HG03469 (cell line): ENCODE results near the gene MICU1.
A peak's percentile ranks its signal among the peaks of the same experiment; 100 is the strongest.
"Not testable (repeated sequence)": the region's sequence is repeated elsewhere in the genome, so short reads cannot be mapped to it uniquely, and the experiment has no call there.

Source experiments
- ATAC-seq: cut with Tn5 transposase; IDR thresholded peaks from one replicate; pipeline ENCODE4 v1.9.1; 2021; ENCODE audit warnings: mild to moderate bottlenecking, moderate library complexity, moderate number of reproducible peaks; ENCODE audit not compliant: unreplicated experiment

The MICU1 gene

GRCh38 chr10:72395581-72395980, 230.3 kb downstream of the MICU1 start:
- ATAC-seq = not testable (repeated sequence)

- no peak for ATAC-seq
Observed at GRCh38 chr10:72392571-72392970, 233.3 kb downstream of the MICU1 start.

- ATAC-seq = no peak
Observed at GRCh38 chr10:72390764-72391163, 235.1 kb downstream of the MICU1 start.

- no peak for ATAC-seq
Observed at GRCh38 chr10:72389716-72390115, 236.2 kb downstream of the MICU1 start.

- no peak for ATAC-seq
Observed at GRCh38 chr10:72389014-72389413, 236.9 kb downstream of the MICU1 start.

GRCh38 chr10:72388062-72388461, 237.8 kb downstream of the MICU1 start:
- ATAC-seq = no peak

GRCh38 chr10:72386916-72387586, 238.8 kb downstream of the MICU1 start:
- ATAC-seq = no peak

- no peak for ATAC-seq
Observed at GRCh38 chr10:72385724-72386123, 240.2 kb downstream of the MICU1 start.

GRCh38 chr10:72384982-72385381, 240.9 kb downstream of the MICU1 start:
- not testable (repeated sequence) for ATAC-seq

GRCh38 chr10:72379776-72380175, 246.1 kb downstream of the MICU1 start:
- ATAC-seq = no peak

- ATAC-seq = no peak
Observed at GRCh38 chr10:72379062-72379461, 246.8 kb downstream of the MICU1 start.

- no peak for ATAC-seq
Observed at GRCh38 chr10:72375585-72375984, 250.3 kb downstream of the MICU1 start.

- no peak for ATAC-seq
Observed at GRCh38 chr10:72375173-72375572, 250.7 kb downstream of the MICU1 start.

GRCh38 chr10:72370201-72370722, 255.6 kb downstream of the MICU1 start:
- ATAC-seq = no peak

- ATAC-seq = no peak
Observed at GRCh38 chr10:72367301-72367960, 258.4 kb downstream of the MICU1 start.

GRCh38 chr10:72365106-72365895, 260.6 kb downstream of the MICU1 start:
- no peak for ATAC-seq

GRCh38 chr10:72364239-72364777, 261.6 kb downstream of the MICU1 start:
- ATAC-seq = peak; percentile 76

GRCh38 chr10:72356987-72357386, 268.9 kb downstream of the MICU1 start:
- no peak for ATAC-seq

- ATAC-seq = no peak
Observed at GRCh38 chr10:72356115-72356514, 269.8 kb downstream of the MICU1 start.

- no peak for ATAC-seq
Observed at GRCh38 chr10:72355214-72355555, 270.7 kb downstream of the MICU1 start.
